GM12873 (cell line): ENCODE data around the gene PPP1R1C.

Experiments used
- CTCF ChIP-seq: IDR thresholded peaks from 2 replicates; pipeline ENCODE4 v1.5.1; 2012; ENCODE audit warnings: low read depth, mild to moderate bottlenecking, moderate library complexity, low read length, control low read depth; ENCODE audit not compliant: insufficient read depth; ENCODE audit errors: missing control alignments

Gene PPP1R1C

DNA sequence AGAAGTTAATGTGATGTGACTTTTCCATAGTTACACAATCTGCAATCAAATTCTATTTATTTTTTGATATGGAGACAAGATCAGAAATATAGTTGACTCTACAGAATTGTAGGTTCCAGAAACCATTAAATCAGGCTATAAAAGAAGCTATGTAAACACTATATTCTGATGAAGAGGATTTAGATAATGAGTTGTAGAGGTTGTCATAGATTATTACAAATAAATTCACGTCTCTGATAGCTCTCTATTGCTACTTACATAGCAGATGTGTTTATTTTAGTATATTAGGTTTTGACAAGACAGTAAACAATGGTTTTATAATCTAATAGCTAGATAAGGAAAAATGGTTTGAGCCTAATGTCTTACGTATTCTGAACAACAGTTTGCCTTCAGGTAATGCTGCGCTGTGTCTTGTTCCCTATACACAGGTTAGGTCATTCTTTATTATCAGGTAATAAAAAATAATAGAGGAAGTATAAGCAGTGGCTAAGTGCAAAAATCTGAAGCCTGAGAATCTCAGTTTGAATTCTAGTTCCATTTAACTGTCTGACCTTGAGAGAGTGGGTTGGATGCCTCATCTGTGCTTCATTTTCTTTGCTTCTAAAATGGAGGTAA, 93.4 kb downstream of the PPP1R1C start:
- TF ChIP-seq CTCF, result no peak

- no peak for TF ChIP-seq CTCF
Observed at GRCh38 chr2:182080493-182080892, 94.8 kb downstream of the PPP1R1C start.

DNA sequence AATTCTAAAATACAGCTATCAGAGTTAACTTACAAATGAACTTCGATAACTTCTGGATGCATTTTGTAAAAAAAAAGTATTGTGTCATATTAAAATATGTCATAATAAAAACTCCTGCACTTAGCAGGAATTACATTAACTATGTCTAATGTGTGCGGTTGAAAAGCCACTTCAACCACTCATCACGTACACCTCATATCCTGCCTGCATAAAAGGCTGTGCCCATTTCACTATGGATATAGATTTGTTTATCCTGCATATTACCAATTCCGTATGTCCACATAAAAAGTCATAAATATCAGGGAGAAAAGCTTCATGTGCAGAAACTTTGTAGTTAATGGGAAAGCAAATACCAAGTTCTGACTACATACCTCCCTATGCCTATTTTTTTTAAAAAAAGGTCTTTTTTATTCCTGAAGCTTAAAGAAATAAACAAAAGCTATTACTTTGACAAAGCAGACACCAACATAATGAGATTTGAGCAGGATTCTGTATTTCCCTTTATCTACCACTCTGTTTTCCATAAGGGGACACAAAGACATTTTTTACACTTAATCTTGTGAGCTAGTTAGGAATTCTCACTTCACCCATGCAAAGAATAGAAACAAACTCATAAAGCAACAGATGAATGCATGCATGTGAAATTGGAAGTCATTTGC, 96.1 kb downstream of the PPP1R1C start:
- no peak for TF ChIP-seq CTCF

DNA sequence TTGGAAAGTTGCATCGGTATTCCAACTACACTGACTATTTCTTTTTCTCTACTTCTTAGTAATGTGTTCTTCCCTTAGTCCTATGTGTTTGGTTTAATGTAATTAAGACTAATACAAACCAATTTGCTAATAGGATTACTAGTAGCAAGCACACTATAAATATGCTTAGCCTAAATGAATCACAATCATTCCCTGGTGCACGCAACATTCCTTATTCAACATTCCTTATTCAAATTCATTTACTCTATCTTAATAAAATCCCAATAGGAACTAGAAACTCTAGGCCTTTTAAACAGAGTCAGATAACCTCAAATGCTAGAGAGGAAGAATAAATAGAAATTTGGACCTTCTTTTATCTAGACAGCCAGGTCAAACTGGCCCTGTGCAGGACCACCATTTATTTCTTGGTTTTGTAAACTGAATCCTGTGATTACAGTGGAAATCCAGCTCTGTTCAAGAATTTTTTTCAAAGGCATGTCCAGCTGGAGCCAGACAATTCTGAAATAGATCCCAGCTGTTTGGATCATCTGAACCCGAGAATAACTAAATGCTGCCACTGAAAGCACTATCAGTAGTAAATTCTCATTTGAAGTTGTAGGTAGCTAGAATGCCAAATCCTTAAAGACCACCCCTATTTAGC, 103.1 kb downstream of the PPP1R1C start:
- no peak for TF ChIP-seq CTCF

GRCh38 chr2:182090486-182090885, 104.8 kb downstream of the PPP1R1C start:
- no peak for TF ChIP-seq CTCF

DNA sequence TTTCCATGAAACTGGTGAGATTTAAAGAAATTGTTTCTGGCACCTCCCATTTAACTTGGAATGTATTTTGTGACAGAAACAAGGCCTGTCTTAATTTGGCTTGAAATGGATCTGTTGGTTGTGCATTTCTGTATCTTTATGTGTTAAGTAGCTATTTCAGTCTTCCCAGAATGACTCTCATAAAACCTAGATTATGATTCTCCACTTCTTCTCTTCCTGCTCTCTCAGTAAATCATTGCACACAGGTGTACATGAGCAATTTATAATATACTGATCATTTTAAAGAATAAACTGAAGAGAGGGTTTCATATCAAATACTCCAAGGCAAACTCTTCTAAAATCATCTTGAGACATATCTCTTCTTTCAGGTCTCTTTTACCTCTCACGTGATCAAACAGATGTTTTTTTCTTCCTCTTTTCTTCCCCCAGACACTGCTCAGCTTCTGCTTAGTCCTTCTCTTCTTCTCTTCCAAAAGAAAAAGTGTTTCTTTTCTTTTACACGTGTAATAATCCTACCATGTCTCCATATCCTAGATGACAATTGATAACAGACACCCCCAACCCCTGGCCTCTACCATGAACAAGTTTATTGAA, 112.0 kb downstream of the PPP1R1C start:
- no peak for TF ChIP-seq CTCF

GRCh38 chr2:182098648-182099047, 113.0 kb downstream of the PPP1R1C start:
- TF ChIP-seq CTCF, result no peak
